ENCODE results near the gene PEG3.

DNA sequence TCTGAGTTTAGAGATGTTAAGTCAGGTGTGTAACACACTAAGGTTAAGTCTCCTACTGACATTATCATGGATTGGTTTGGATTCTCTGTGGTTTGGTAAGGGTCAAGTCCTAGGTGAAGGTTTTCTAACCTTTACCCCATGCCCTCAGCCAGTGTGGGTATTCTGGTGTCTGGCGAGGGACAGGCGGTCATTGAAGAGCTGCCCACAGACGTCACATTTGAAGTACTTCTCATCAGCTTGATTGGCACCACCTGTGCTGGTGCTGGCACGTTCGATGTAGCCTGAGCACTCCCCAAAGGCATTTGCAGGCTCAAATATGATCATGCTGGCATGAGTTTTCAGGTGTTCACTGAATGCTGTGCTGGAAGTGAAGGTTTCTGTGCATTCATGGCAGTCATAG is 27.0 kb downstream of the PEG3 start:
- TF ChIP-seq, protein P1, sequence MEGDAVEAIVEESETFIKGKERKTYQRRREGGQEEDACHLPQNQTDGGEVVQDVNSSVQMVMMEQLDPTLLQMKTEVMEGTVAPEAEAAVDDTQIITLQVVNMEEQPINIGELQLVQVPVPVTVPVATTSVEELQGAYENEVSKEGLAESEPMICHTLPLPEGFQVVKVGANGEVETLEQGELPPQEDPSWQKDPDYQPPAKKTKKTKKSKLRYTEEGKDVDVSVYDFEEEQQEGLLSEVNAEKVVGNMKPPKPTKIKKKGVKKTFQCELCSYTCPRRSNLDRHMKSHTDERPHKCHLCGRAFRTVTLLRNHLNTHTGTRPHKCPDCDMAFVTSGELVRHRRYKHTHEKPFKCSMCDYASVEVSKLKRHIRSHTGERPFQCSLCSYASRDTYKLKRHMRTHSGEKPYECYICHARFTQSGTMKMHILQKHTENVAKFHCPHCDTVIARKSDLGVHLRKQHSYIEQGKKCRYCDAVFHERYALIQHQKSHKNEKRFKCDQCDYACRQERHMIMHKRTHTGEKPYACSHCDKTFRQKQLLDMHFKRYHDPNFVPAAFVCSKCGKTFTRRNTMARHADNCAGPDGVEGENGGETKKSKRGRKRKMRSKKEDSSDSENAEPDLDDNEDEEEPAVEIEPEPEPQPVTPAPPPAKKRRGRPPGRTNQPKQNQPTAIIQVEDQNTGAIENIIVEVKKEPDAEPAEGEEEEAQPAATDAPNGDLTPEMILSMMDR (optimal IDR thresholded peaks at IDR 0.05 in 1 of 3, IDR thresholded peaks at IDR 0.05 in 1 of 3, conservative IDR thresholded peaks at IDR 0.05 in 1 of 3; ENCODE audit: extremely low read depth in 1 of 3, insufficient read depth in 2 of 3, low read length in 3 of 3), result no peak
- TF ChIP-seq EZH2 (IDR thresholded peaks at IDR 0.05; ENCODE audit: low read length), result no peak

All from keratinocyte (primary cell).